OCI-LY7 (cell line): ENCODE results near the gene METTL14.

Experiments used
- EZH2phosphoT487 ChIP-seq: fragments of 200-600 bp; sonication (generic); IDR thresholded peaks from 2 replicates; pipeline ENCODE4 v1.6.1; 2018; ENCODE audit warnings: low read depth, borderline replicate concordance, mild to moderate bottlenecking, mixed run types, antibody characterized with exemption, low read length, moderate library complexity, mixed read lengths
- TF ChIP-seq, protein P1 (sequence below): fragments of 200-600 bp; sonication (generic); conservative IDR thresholded peaks from 2 replicates; pipeline ENCODE4 v1.5.1; 2014; ENCODE audit warnings: mild to moderate bottlenecking, antibody characterized with exemption, low read length, moderate library complexity, mixed read lengths

DNA sequence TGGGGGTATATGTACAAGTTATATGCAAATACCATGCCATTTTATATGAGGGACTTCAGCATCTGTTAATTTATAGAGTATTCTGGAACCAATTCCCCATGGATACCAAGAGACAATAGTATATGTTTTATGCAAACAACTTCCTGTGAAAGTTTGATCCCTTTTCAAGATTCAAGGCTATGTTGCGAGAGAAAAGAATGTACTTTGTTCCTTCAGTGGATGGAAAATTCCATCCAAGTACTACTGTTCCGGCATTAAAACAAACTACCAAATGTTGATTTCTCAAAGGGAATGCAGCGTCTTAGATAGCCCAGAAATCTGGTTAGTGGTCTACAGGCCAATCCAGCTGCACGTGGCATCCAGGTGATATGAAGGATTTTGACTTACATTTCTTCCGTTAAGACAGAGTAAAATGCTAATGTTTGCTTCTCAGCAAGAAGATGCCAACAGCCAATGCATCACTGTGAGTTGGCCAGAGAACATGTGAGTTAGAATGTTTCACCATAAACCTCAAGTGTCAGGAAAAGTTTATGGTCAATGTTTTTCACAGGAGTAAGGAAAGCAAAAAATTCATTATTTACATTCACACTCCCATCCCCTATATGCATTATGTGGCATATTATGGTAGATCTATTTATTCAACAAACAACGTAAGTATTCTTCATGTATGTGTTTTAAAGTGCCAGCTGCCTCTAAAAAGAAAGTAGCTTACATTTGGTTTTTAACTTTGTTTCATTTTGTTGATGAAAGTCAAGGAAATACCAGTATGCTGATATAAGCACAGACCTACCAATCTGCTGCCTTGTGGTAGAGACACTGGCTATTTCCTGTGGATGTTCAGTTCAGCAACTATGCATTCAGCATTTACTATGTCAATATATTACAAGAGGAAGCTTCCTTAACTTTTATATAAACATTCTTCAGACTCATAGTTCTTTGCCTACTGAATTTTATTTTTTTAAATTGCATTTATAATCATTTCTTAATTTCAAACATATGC is 44.4 kb downstream of the METTL14 start:
- TF ChIP-seq, protein P1, sequence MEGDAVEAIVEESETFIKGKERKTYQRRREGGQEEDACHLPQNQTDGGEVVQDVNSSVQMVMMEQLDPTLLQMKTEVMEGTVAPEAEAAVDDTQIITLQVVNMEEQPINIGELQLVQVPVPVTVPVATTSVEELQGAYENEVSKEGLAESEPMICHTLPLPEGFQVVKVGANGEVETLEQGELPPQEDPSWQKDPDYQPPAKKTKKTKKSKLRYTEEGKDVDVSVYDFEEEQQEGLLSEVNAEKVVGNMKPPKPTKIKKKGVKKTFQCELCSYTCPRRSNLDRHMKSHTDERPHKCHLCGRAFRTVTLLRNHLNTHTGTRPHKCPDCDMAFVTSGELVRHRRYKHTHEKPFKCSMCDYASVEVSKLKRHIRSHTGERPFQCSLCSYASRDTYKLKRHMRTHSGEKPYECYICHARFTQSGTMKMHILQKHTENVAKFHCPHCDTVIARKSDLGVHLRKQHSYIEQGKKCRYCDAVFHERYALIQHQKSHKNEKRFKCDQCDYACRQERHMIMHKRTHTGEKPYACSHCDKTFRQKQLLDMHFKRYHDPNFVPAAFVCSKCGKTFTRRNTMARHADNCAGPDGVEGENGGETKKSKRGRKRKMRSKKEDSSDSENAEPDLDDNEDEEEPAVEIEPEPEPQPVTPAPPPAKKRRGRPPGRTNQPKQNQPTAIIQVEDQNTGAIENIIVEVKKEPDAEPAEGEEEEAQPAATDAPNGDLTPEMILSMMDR = no peak
- TF ChIP-seq EZH2phosphoT487 = no peak
